ENCODE data around the gene PLEKHA4. TPM values are rescaled to one million over a fixed set of nuclear protein-coding genes. Genes with fewer than 3 reads are reported as not detected.

Gene PLEKHA4
- total and polyA plus RNA-seq, 9 of the 15 experiments (the other 6 are each of a cell fraction or from before 2014, with no cell fraction given): 0.07 to 30.8 (median 11.4) TPM

GRCh38 chr19:48866692-48867091, 1.7 kb downstream of the PLEKHA4 start:
- no TSS peak for BruUV-seq (replicated peaks)
- Histone ChIP-seq H3K4me1 (replicated peaks in 1 of 2; ENCODE audit: control insufficient read depth in 2 of 2, insufficient read depth in 2 of 2, low read length in 2 of 2) (peaks cover 28 to 47% of the 10 kb centered on the region in 2 experiments), H2AFZ (ENCODE audit: low read depth, low read length) (no peak overlapping the region), H3K9me3 (replicated peaks; ENCODE audit: control insufficient read depth, insufficient read depth, low read depth, low read length) (no peaks in the 10 kb centered on the region), H3K9me1 (ENCODE audit: control insufficient read depth, insufficient read depth, low read length) (no peaks in the 10 kb centered on the region), H3K27ac (ENCODE audit: extremely low read depth, low read depth, low read length) (0 out of 3 replicates have a peak overlapping the region, but pooled peaks have one; percentile 24), H4K20me1 (replicated peaks; ENCODE audit: control insufficient read depth, insufficient read depth, low read length) (no peaks in the 10 kb centered on the region), H3K27me3 (ENCODE audit: control insufficient read depth in 2 of 2, insufficient read depth in 2 of 2, low read length in 2 of 2) (no peaks in the 10 kb centered on the region), H3K9ac (ENCODE audit: insufficient read depth in 1 of 2, low read depth in 2 of 2, low read length in 2 of 2) (peak overlapping the region; percentile 14 to 91; a peak in 2 of 4 replicates), H3K4me2 (ENCODE audit: insufficient read depth, low read length) (peak overlapping the region; percentile 79), H3K36me3 (ENCODE audit: control insufficient read depth, insufficient read depth, low read length) (no peaks in the 10 kb centered on the region), H3K79me2 (ENCODE audit: control insufficient read depth, insufficient read depth, low read length) (no peaks in the 10 kb centered on the region), H3K4me3 (no peak overlapping the region)
- in situ Hi-C loops (cut with MboI): no loop called here
- ATAC-seq (no peak), FAIRE-seq (no peak), DNase-seq (ENCODE audit: extremely low read depth in 1 of 4, low spot score in 3 of 4) (no peak)
- ChIA-PET POLR2A (interaction anchor here (1.0 kb wide), 2 partner anchors 8 to 11 kb away, joined by 4 to 6 read pairs; no protein-coding TSS in a partner anchor), CTCF (ENCODE audit: low intra/inter-chr PET ratio) (no interaction called here)
- intact Hi-C loops (cut with micrococcal nuclease): no loop called here
- TF ChIP-seq ZNF707 (CRISPR knock-in tag; conservative IDR thresholded peaks at IDR 0.05) (no peak), SMAD1 (IDR thresholded peaks at IDR 0.05; ENCODE audit: low read depth, low read length, partially characterized antibody) (no peak), RBBP5 (IDR thresholded peaks at IDR 0.05; ENCODE audit: borderline replicate concordance, insufficient read depth, low read length, poor library complexity, severe bottlenecking) (no peak), PATZ1 (CRISPR knock-in tag; IDR thresholded peaks at IDR 0.05; ENCODE audit: borderline replicate concordance) (no peak), SP2 (IDR thresholded peaks at IDR 0.05; ENCODE audit: extremely low read depth, low read depth, low read length, poor library complexity, severe bottlenecking) (no peak), KDM5B (IDR thresholded peaks at IDR 0.05; ENCODE audit: insufficient replicate concordance, low read depth, low read length) (peak; percentile 8), NRF1 (conservative IDR thresholded peaks at IDR 0.05 in 1 of 2, IDR thresholded peaks at IDR 0.05 in 1 of 2) (no peak), ZBTB7A (IDR thresholded peaks at IDR 0.05; ENCODE audit: borderline replicate concordance, control insufficient read depth, low read depth, low read length) (0 out of 2 replicates have a peak, but pooled peaks have one; percentile 5)
- WGBS (ENCODE audit: insufficient coverage, low coverage, missing lambda C conversion rate): 19% methylated on average over 6 of the region's 6 CpGs
